Gastrocnemius medialis (tissue), 4 donors: ENCODE data around the gene ZBTB16. TPM values are rescaled to one million over a fixed set of nuclear protein-coding genes. Genes with fewer than 3 reads are reported as not detected.

Experiments
- ATAC-seq, 2 donors: fragments of 150-250 bp; one replicate each; pipeline ENCODE4 v1.9.1; 2016
- DNase-seq, 2 donors: peaks; one replicate each; pipeline ENCODE4 v3.0.0-alpha.2; 2019
- H3K27ac ChIP-seq, 4 donors: fragments of 200-600 bp; sonication (generic); 1 replicate in 1 of 4; 2 replicates in 3 of 4; pipeline ENCODE4 v1.5.1; 2016 to 2018; ENCODE audit warnings: mild to moderate bottlenecking in 2 of 4, moderate library complexity in 1 of 4
- H3K27me3 ChIP-seq, 3 donors: fragments of 200-600 bp; sonication (generic) in 2 of 3; 1 replicate in 1 of 3; 2 replicates in 2 of 3; pipeline versions ENCODE4 v1.5.1 to v1.6.0; 2016 to 2019; ENCODE audit warnings: mild to moderate bottlenecking in 1 of 3, moderate library complexity in 1 of 3
- H3K36me3 ChIP-seq, 2 donors: fragments of 200-600 bp; sonication (generic) in 1 of 2; one replicate each; pipeline ENCODE4 v1.5.1; 2017 to 2018
- H3K4me1 ChIP-seq, 2 donors: fragments of 200-600 bp; sonication (generic) in 1 of 2; one replicate each; pipeline ENCODE4 v1.5.1; 2016 to 2017; ENCODE audit warnings: mild to moderate bottlenecking in 2 of 2
- H3K4me3 ChIP-seq, 4 donors: fragments of 200-600 bp; sonication (generic) in 3 of 4; 1 replicate in 1 of 4; 2 replicates in 3 of 4; pipeline ENCODE4 v1.5.1; 2016 to 2019; ENCODE audit warnings: mild to moderate bottlenecking in 2 of 4
- H3K9me3 ChIP-seq, 3 donors: fragments of 200-600 bp; sonication (generic) in 2 of 3; 1 replicate in 1 of 3; 2 replicates in 2 of 3; pipeline ENCODE4 v1.5.1; 2016 to 2019
- CTCF ChIP-seq, 5 experiments: fragments of 450-650 bp in 3 of 5; fragments of 200-600 bp in 2 of 5; sonication (generic) in 2 of 5; IDR thresholded peaks in 4 of 5; conservative IDR thresholded peaks in 1 of 5; 1 replicate in 4 of 5; 2 replicates in 1 of 5; pipeline ENCODE4 v1.5.1; 2016 to 2019; ENCODE audit warnings: antibody characterized with exemption in 5 of 5, mild to moderate bottlenecking in 3 of 5, moderate library complexity in 3 of 5
- POLR2A ChIP-seq, 2 donors: fragments of 450-650 bp; IDR thresholded peaks; one replicate each; pipeline ENCODE4 v1.6.1; 2017; ENCODE audit warnings: antibody characterized with exemption in 2 of 2, mild to moderate bottlenecking in 2 of 2, moderate library complexity in 2 of 2
- in situ Hi-C, 4 donors: fragments of 200-750 bp; cut with MboI; loops; one replicate each; pipeline versions ENCODE4 v1.15.0 to v1.8.0; 2017; ENCODE audit warnings: low sequenced_read_pairs in 4 of 4
- intact Hi-C: fragments of 100-400 bp; cut with DNase I; formaldehyde crosslinking; loops from one replicate; pipeline ENCODE4 v1.15.1; 2023; ENCODE audit warnings: low total_unique reads
- total RNA-seq, 4 donors: library from RNA; depleted of rRNA; stranded (reverse); fragments of >200 nt; gene quantifications; one replicate each; pipeline versions ENCODE4 v1.1.0 to v1.2.3, GENCODE V29; 2016

Gene ZBTB16
- total RNA-seq, 4 donors from 2014 or later = 156 to 250 (median 196) TPM

GRCh38 chr11:114188851-114189570 lies 129.5 kb downstream of the ZBTB16 start:
- TF ChIP-seq CTCF (IDR thresholded peaks at IDR 0.05 in 4 of 5, conservative IDR thresholded peaks at IDR 0.05 in 1 of 5) = no peak
- no peak for TF ChIP-seq POLR2A (IDR thresholded peaks at IDR 0.05)
- intact Hi-C loops = no loop called here
- Histone ChIP-seq H3K4me1 (peaks cover 63 to 66% of the 10 kb centered on the region in 2 donors), H3K36me3 (peaks cover 2 to 82% of the 10 kb centered on the region in 2 donors), H3K27me3 (no peaks in the 10 kb centered on the region), H3K27ac (peak overlapping the region; percentile 94 to 99 (median 96)), H3K4me3 (no peak overlapping the region), H3K9me3 (no peaks in the 10 kb centered on the region)
- DNase-seq (no peak), ATAC-seq (no peak)
- in situ Hi-C loops = loop anchor here in 2 of 4 donors (10.0 kb wide), 2 partner anchors 66 to 124 kb away; no protein-coding TSS in a partner anchor

- Histone ChIP-seq H3K9me3 (no peaks in the 10 kb centered on the region), H3K36me3 (peaks cover 2 to 68% of the 10 kb centered on the region in 2 donors), H3K4me1 (peaks cover 64 to 66% of the 10 kb centered on the region in 2 donors), H3K4me3 (no peak overlapping the region), H3K27me3 (no peaks in the 10 kb centered on the region), H3K27ac (peak overlapping the region; percentile 90 to 99 (median 96))
- intact Hi-C loops = no loop called here
- in situ Hi-C loops = no loop called here
- DNase-seq = no peak
- TF ChIP-seq POLR2A (IDR thresholded peaks at IDR 0.05) = no peak
- TF ChIP-seq CTCF (IDR thresholded peaks at IDR 0.05 in 4 of 5, conservative IDR thresholded peaks at IDR 0.05 in 1 of 5) = no peak
- ATAC-seq = no peak
Observed at GRCh38 chr11:114190630-114191029, 131.1 kb downstream of the ZBTB16 start.

GRCh38 chr11:114191893-114192292 lies 132.4 kb downstream of the ZBTB16 start:
- in situ Hi-C loops (no loop called here), intact Hi-C loops (no loop called here)
- ATAC-seq (no peak), DNase-seq (no peak)
- Histone ChIP-seq H3K9me3 (no peaks in the 10 kb centered on the region), H3K4me1 (peaks cover 64 to 66% of the 10 kb centered on the region in 2 donors), H3K27me3 (no peaks in the 10 kb centered on the region), H3K4me3 (no peak overlapping the region), H3K36me3 (peaks cover 2 to 55% of the 10 kb centered on the region in 2 donors), H3K27ac (peak overlapping the region; percentile 90 to 99 (median 96))
- no peak for TF ChIP-seq POLR2A (IDR thresholded peaks at IDR 0.05)
- TF ChIP-seq CTCF (IDR thresholded peaks at IDR 0.05 in 4 of 5, conservative IDR thresholded peaks at IDR 0.05 in 1 of 5) = no peak

- in situ Hi-C loops (no loop called here), intact Hi-C loops (no loop called here)
- ATAC-seq = no peak
- DNase-seq = no peak
- Histone ChIP-seq H3K27ac (peak overlapping the region; percentile 90 to 99 (median 96)), H3K4me3 (no peak overlapping the region), H3K36me3 (peaks cover 2 to 45% of the 10 kb centered on the region in 2 donors), H3K9me3 (no peaks in the 10 kb centered on the region), H3K4me1 (peaks cover 64 to 66% of the 10 kb centered on the region in 2 donors), H3K27me3 (no peaks in the 10 kb centered on the region)
- TF ChIP-seq POLR2A (IDR thresholded peaks at IDR 0.05) (no peak), CTCF (IDR thresholded peaks at IDR 0.05 in 4 of 5, conservative IDR thresholded peaks at IDR 0.05 in 1 of 5) (no peak)
Observed at GRCh38 chr11:114192841-114193389, 133.4 kb downstream of the ZBTB16 start.
